DMS153 treated with DMSO at 0.1 percent for 48 hours (cell line): ENCODE data around the gene ADRA2C.

ENCODE experiments used
- DNase-seq: peaks from one replicate; lab custom pipeline; 2025; ENCODE audit not compliant: unreplicated experiment; lab: John Stamatoyannopoulos, UW

ADRA2C gene

GRCh38 chr4:3775005-3775404 is 8.8 kb downstream of the ADRA2C start:
- no peak for DNase-seq

GRCh38 chr4:3775576-3775975 is 9.4 kb downstream of the ADRA2C start:
- DNase-seq = no peak

DNA sequence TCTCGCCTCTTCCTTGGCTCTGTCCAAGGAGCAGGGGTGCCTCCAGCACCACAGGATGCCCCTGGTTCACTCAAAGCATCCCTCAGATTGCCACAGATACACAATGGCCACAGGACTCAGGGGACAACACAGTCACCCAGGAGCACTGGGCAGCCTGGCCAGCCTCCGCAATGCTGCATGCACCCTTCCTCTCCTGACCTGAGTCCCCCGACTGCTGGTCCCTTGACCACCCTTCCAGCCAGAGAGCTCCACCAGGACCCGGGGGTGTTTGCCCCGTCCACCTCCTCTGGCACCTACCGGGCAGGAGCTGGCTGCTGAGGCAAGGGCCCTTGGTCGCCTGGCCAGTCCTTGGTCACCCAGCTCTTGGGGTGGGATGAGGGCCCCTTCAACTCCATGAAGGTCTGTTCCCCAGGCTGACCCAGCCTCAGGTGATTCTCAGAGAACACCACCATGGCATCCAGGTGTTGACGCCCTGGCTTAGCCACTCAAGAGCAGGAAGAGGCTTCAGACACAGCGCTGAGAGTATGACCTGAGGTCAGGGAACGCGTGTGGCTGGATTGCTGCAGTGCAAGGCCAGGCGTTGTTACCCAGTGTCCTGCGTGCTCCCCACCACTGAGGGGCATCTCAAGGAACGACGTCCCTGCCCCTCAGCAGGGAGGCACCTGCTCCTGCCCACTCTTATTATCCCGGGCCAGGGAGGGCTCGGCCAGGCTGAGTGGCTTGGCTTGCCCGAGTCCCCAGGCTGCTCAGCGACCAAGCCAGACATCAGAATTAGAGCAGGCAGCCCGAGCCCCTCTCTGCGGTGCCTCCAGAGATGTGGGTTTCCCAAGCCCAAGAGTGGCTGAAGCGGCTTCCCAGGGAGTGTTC is 10.2 kb downstream of the ADRA2C start:
- DNase-seq = no peak

GRCh38 chr4:3777033-3777390 is 10.8 kb downstream of the ADRA2C start:
- DNase-seq = no peak

GRCh38 chr4:3777669-3778068 is 11.5 kb downstream of the ADRA2C start:
- DNase-seq = no peak

- DNase-seq = no peak
Measured at GRCh38 chr4:3779509-3779908, 13.3 kb downstream of the ADRA2C start.

GRCh38 chr4:3780347-3781171 is 14.4 kb downstream of the ADRA2C start:
- DNase-seq = no peak

DNA sequence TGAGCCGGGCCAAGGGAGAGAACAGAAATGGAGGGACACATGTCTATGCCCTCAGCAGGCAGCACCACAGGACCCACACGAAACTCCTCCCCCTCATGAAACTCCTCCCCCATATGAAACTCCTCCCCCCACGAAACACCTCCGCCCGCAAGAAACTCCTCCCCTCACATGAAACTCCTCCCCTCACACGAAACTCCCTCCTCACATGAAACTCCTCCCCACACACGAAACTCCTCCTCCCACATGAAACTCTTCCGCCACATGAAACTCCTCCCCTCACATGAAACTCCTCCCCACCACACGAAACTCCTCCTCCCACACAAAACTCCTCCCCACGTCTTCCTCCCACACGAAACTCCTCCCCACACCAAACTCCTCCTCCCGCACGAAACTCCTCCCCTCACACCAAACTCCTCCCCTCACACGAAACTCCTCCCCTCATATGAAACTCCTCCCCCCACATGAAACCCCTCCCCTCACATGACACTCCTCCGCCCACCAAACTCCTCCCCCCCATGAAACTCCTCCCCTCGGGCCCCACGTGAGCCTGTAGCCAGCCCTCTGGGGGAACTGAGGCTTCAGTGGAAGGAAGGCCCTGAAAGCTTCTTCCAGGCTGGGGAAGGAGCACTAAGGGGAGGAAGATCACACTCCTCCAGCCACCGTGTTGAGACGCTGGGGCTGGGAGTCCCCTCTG is 15.2 kb downstream of the ADRA2C start:
- no peak for DNase-seq

GRCh38 chr4:3781997-3782930 is 16.1 kb downstream of the ADRA2C start:
- DNase-seq = no peak

DNA sequence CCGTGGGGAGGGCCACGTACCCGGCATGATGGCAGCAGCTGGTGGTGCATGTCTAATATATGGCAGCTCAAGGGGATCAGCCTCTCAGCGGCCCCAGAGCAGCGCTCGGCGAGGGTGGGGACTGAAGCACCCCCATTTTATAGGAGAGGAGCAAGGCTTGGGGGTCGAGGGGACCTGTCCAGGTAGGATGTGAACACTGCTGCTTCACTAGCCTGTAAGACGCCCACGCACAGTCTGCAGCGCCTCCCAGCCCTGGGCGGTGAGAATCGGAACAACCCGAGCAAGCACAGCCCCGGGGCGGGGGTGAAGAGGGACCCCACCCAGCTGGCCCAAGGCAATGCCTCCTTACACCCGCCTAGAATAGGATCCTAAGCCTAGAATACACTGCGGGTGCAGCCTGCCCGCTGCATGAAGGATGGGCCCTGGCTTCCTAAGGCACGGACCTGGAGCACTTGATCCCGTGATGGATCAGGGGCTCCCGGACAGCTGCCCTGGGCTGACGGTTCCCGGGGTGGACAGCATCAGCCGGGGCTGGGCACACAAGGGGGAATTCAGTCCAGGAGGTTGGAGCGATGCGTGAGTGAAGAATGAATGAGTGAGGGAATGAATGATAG is 17.6 kb downstream of the ADRA2C start:
- DNase-seq = no peak

- no peak for DNase-seq
Measured at GRCh38 chr4:3784454-3785291, 18.5 kb downstream of the ADRA2C start.

GRCh38 chr4:3785292-3785565 is 19.0 kb downstream of the ADRA2C start:
- no peak for DNase-seq

GRCh38 chr4:3786196-3786869 is 20.1 kb downstream of the ADRA2C start:
- no peak for DNase-seq

GRCh38 chr4:3787489-3788365 is 21.5 kb downstream of the ADRA2C start:
- no peak for DNase-seq

GRCh38 chr4:3788366-3788660 is 22.1 kb downstream of the ADRA2C start:
- DNase-seq = no peak

DNA sequence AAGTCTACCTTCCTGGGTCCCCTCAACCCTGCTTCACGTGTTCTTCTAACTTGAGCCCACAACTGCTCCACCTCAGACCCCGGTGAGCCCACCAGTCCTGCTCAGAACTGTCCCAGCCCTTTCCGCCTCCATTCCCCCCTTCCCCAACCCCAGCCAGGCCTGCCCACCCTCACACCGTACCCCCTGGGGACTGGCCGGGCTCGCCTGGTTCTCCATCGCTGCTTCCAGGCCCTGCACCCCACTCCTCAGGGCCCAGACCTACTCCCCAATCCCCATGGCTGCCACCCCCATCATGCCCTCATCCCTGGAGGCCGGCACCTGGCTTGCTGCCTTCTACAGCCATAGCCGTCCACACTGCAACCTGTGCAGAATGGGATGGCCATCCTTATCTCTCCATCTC is 23.4 kb downstream of the ADRA2C start:
- DNase-seq = no peak

DNA sequence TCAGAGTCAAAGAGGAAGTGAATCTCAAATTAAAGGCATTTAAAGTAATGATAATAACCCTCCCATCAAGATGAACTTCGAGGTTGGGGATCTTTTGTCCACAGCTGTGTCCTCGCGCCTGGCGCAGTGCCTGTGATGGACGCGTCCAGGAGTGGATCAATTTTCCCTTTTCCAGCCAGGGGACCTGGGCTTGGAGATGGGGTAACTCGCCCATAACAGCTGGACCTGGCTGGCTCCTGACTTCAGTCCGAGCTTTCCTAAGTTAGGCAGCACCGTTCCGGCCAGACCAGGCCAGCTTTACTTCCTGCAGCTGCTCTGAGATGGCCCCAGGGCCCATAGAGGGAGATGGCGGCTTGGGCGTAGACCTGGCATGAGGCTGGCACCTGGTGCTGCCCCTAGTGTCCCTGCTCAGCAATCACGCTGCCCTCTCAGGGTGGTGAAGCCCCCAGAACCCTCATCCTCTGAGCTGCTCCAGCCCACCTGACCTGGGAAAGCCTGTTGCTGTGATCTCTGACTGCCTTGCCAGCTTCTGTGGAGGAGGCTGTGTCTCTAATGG is 23.9 kb downstream of the ADRA2C start:
- DNase-seq = no peak

- no peak for DNase-seq
Measured at GRCh38 chr4:3791256-3791655, 25.1 kb downstream of the ADRA2C start.
